HepG2 (cell line): ENCODE data around the gene MRPL20. TPM values are rescaled to one million over a fixed set of nuclear protein-coding genes. Genes with fewer than 3 reads are reported as not detected.

ENCODE experiments used
- FOXK1 ChIP-seq: sonication (generic); formaldehyde crosslinking; IDR thresholded peaks from 2 replicates; pipeline ENCODE4 v1.4.0; 2020; ENCODE audit warnings: low read depth, missing genetic modification reagents, borderline replicate concordance
- HNF1B ChIP-seq: sonication (generic); formaldehyde crosslinking; IDR thresholded peaks from 2 replicates; pipeline ENCODE4 v1.5.1; 2020; ENCODE audit warnings: mild to moderate bottlenecking, moderate library complexity, missing genetic modification reagents
- HNRNPK ChIP-seq: fragments of 200-400 bp; formaldehyde crosslinking; IDR thresholded peaks from 2 replicates; pipeline ENCODE4 v1.6.1; 2018; ENCODE audit warnings: low read length, low read depth, moderate library complexity, mild to moderate bottlenecking; ENCODE audit not compliant: poor library complexity, severe bottlenecking
- IKZF4 ChIP-seq: sonication (generic); formaldehyde crosslinking; IDR thresholded peaks from 2 replicates; pipeline ENCODE4 v1.5.1; 2020; ENCODE audit warnings: borderline replicate concordance, mild to moderate bottlenecking, low read depth, missing genetic modification reagents; ENCODE audit errors: not compliant biosample characterization
- KDM1A ChIP-seq: IDR thresholded peaks from 2 replicates; pipeline ENCODE4 v1.6.1; 2016; ENCODE audit warnings: missing compliant biosample characterization
- REL ChIP-seq: sonication (generic); formaldehyde crosslinking; conservative IDR thresholded peaks from 2 replicates; pipeline ENCODE4 v1.8.0; 2022; ENCODE audit warnings: mild to moderate bottlenecking, missing genetic modification reagents, moderate library complexity
- RFX5 ChIP-seq: IDR thresholded peaks from 2 replicates; pipeline ENCODE4 v1.6.1; 2011; ENCODE audit warnings: low read depth, low read length, improper control_type of control experiment
- SOX13 ChIP-seq, 3 experiments: fragments of 450-650 bp in 1 of 3; sonication (generic) in 1 of 3; formaldehyde crosslinking in 1 of 3; IDR thresholded peaks in 2 of 3; conservative IDR thresholded peaks in 1 of 3; 2 replicates each; pipeline versions ENCODE4 v1.5.0 to v1.6.1; 2016 to 2020; ENCODE audit warnings: antibody characterized with exemption in 1 of 3, mild to moderate bottlenecking in 1 of 3, missing compliant biosample characterization in 1 of 3, missing genetic modification reagents in 1 of 3, moderate library complexity in 1 of 3
- SRY ChIP-seq: sonication (generic); formaldehyde crosslinking; IDR thresholded peaks from 2 replicates; pipeline ENCODE4 v1.8.0; 2022; ENCODE audit warnings: mild to moderate bottlenecking, missing genetic modification reagents
- TCF7L2 ChIP-seq: IDR thresholded peaks from 2 replicates; pipeline ENCODE4 v1.6.1; 2011; ENCODE audit warnings: mild to moderate bottlenecking, low read depth, low read length, moderate library complexity
- ZBTB1 ChIP-seq: sonication (generic); formaldehyde crosslinking; IDR thresholded peaks from 2 replicates; pipeline ENCODE4 v1.4.0; 2020; ENCODE audit warnings: missing genetic modification reagents, borderline replicate concordance
- ZBTB49 ChIP-seq: sonication (generic); formaldehyde crosslinking; IDR thresholded peaks from 2 replicates; pipeline ENCODE4 v1.4.0; 2020; ENCODE audit warnings: missing genetic modification reagents, borderline replicate concordance
- ZFP91 ChIP-seq: sonication (generic); formaldehyde crosslinking; IDR thresholded peaks from 2 replicates; pipeline ENCODE4 v1.9.0; 2022; ENCODE audit warnings: missing genetic modification reagents, mild to moderate bottlenecking, borderline replicate concordance
- ZGPAT ChIP-seq: IDR thresholded peaks from 2 replicates; pipeline ENCODE4 v1.6.1; 2016; ENCODE audit warnings: mild to moderate bottlenecking
- ZNF3 ChIP-seq: IDR thresholded peaks from 2 replicates; pipeline ENCODE4 v1.7.0; 2017; ENCODE audit warnings: inconsistent platforms
- ZNF609 ChIP-seq: sonication (generic); formaldehyde crosslinking; IDR thresholded peaks from 2 replicates; pipeline ENCODE4 v1.4.0; 2020; ENCODE audit warnings: mild to moderate bottlenecking, missing genetic modification reagents, borderline replicate concordance
- polyA plus RNA-seq, 8 experiments: library from polyadenylated mRNA; depleted of rRNA in 3 of 8; stranded (reverse) in 7 of 8; unstranded in 1 of 8; fragments of >200 nt; fragmentation: Illumina TruSeq in 4 of 8; extraction: Trizol in 4 of 8; gene quantifications; 2 replicates each; pipeline versions ENCODE4 v1.2.1 to v1.2.3, GENCODE V29; 2011 to 2016; ENCODE audit warnings: low read depth in 4 of 8, missing spikeins in 1 of 8, mixed read lengths in 1 of 8; ENCODE audit not compliant: insufficient read depth in 1 of 8
- total RNA-seq, 5 experiments: library from RNA; depleted of rRNA; stranded (reverse); fragments of >200 nt; fragmentation: Illumina TruSeq; extraction: Trizol; gene quantifications; 2 replicates each; pipeline ENCODE4 v1.2.3, GENCODE V29; 2016; ENCODE audit warnings: low read depth in 1 of 5

The MRPL20 gene
- total and polyA plus RNA-seq, 2 of the 13 experiments (the other 11 are each of a cell fraction or from before 2014, with no cell fraction given): 59.2 to 127 TPM

GRCh38 chr1:1431845-1432273 is 24.8 kb upstream of the MRPL20 start (continued):
- TF ChIP-seq ZNF3 (CRISPR knock-in tag) (no peak), KDM1A (CRISPR knock-in tag) (no peak), ZGPAT (CRISPR knock-in tag) (peak; percentile 81), TCF7L2 (no peak), ZFP91 (CRISPR knock-in tag) (peak; percentile 44), ZBTB49 (CRISPR knock-in tag) (no peak), FOXK1 (CRISPR knock-in tag) (peak; percentile 55; the same call in 1 of the 2 replicates), IKZF4 (CRISPR knock-in tag) (peak; percentile 94), REL (CRISPR knock-in tag) (0 out of 2 replicates have a peak, but pooled peaks have one; percentile 9), HNF1B (CRISPR knock-in tag) (peak; percentile 78; the same call in 1 of the 2 replicates), SOX13 (IDR thresholded peaks at IDR 0.05) (no peak; the same call in 1 of the 2 replicates), SOX13 (CRISPR knock-in tag; conservative IDR thresholded peaks at IDR 0.05 in 1 of 2, IDR thresholded peaks at IDR 0.05 in 1 of 2) (peak in 1 of 2 experiments; percentile 71; a peak in 1 of 4 replicates), RFX5 (no peak), ZBTB1 (CRISPR knock-in tag) (no peak), ZNF609 (no peak), SRY (no peak; the same call in none of the 2 replicates), HNRNPK (peak; percentile 5)
